AG10803 (cell line): Measurements from ENCODE around the gene PDSS1.
"Not testable (repeated sequence)": the region's sequence is repeated elsewhere in the genome, so short reads cannot be mapped to it uniquely, and the experiment has no call there.

Source experiments
- DNase-seq: peaks from one replicate; pipeline ENCODE4 v3.0.0; 2010; ENCODE audit warnings: low read depth
- H3K4me3 ChIP-seq: 2 replicates; pipeline ENCODE4 v1.5.1; 2011; ENCODE audit warnings: mild to moderate bottlenecking, low read length, control low read depth
- TF ChIP-seq, protein P1 (sequence below): conservative IDR thresholded peaks from 2 replicates; pipeline ENCODE4 v1.5.1; 2011; ENCODE audit warnings: mild to moderate bottlenecking, low read length, control low read depth, inconsistent platforms

Gene PDSS1

DNA sequence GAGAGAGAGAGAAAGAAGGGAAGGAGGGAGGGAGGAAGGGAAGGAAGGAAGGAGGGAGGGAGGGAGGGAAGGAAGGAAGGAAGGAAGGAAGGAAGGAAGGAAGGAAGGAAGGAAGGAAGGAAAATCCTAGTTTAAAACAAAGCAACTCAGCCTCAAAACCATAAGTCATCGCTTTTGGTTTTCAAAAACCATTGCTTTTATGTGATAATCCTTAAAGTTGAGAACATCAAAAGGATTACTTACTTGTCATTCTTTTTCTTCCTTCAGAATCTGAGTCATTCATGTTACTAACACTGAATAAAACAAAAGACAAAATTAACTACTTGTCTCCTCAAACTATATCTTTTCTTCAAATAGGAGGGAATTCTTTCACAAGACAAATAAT lies 21.6 kb upstream of the PDSS1 start:
- TF ChIP-seq, protein P1, sequence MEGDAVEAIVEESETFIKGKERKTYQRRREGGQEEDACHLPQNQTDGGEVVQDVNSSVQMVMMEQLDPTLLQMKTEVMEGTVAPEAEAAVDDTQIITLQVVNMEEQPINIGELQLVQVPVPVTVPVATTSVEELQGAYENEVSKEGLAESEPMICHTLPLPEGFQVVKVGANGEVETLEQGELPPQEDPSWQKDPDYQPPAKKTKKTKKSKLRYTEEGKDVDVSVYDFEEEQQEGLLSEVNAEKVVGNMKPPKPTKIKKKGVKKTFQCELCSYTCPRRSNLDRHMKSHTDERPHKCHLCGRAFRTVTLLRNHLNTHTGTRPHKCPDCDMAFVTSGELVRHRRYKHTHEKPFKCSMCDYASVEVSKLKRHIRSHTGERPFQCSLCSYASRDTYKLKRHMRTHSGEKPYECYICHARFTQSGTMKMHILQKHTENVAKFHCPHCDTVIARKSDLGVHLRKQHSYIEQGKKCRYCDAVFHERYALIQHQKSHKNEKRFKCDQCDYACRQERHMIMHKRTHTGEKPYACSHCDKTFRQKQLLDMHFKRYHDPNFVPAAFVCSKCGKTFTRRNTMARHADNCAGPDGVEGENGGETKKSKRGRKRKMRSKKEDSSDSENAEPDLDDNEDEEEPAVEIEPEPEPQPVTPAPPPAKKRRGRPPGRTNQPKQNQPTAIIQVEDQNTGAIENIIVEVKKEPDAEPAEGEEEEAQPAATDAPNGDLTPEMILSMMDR: no peak
- no peak overlapping the region for H3K4me3 ChIP-seq
- no peak for DNase-seq

GRCh38 chr10:26679588-26679987 lies 17.9 kb upstream of the PDSS1 start:
- TF ChIP-seq, protein P1: no peak
- no peak overlapping the region for H3K4me3 ChIP-seq
- DNase-seq: no peak

GRCh38 chr10:26681076-26681475 lies 16.4 kb upstream of the PDSS1 start:
- DNase-seq: no peak
- no peak overlapping the region for H3K4me3 ChIP-seq
- TF ChIP-seq, protein P1: no peak

DNA sequence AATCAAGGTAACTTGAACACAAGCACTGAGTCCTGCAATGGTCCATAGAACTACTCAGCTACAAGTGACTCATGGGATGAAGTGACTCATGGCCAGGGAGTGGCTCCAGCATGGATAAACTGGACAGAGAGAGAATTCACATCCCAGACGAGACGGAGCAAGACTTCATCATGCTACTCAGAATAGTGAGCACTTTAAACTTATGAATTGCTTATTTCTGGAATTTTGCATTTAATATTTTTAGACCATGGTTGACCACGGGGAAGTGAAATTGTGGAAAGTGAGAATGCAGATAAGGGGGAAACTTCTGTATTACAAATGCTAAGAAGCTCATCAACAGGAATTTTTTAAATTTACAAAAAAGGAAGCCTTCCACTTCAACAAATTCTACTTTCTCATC lies 15.5 kb upstream of the PDSS1 start:
- not testable (repeated sequence) for H3K4me3 ChIP-seq
- DNase-seq: peak; percentile 40

GRCh38 chr10:26682931-26683330 lies 14.6 kb upstream of the PDSS1 start:
- TF ChIP-seq, protein P1: no peak
- DNase-seq: no peak

DNA sequence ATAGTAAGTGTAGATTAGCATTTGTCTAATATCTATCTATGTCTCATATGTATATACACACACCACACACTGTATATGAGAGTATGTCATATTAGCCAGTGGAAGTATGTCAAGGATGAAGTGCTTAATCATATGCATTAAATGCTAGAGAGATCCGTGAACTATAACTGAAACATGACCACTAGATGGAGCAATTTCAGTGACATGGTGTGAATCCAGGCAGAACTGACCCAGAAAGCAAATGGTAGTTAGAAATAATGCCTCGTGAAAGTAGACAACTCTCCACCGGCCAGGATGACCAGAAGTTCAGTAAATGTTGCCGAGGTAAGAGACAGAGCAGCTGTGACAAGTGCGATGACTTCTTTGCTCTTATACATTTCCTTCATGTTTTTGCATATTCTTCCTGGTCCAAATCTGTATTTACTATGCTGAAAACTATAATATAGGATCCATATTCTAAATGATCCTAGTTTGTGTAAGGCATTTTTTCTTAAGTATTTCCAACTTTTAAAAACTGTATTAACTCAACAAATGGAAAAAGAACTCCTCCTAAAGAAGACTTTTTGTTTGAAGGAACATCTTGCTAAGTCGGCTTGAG lies 12.7 kb upstream of the PDSS1 start:
- TF ChIP-seq, protein P1: peak; percentile 59
- not testable (repeated sequence) for H3K4me3 ChIP-seq
- peak; percentile 38 for DNase-seq

More at GRCh38 chr10:26682931-26683330, 14.6 kb upstream of the PDSS1 start:
- no peak overlapping the region for H3K4me3 ChIP-seq

DNA sequence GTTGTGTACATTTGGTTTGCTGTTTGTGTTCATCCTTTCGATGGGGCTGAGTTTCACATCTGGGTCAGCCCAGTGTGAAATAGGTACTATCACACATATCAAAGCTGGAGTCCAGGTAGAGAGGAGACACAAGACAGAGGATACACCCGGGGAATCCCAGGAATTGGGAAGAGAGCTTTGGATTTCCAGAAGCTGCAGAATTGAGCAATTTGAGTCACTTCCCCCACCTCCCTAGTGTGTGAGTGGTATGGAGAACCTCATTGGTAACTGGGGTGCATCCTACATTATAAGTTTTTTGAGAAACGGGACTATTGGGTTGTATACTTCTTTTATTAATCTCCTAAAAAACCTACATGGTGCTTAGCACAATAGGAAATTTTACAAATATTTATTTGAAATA lies 12.1 kb upstream of the PDSS1 start:
- TF ChIP-seq, protein P1: no peak
- no peak for DNase-seq
- H3K4me3 ChIP-seq: no peak overlapping the region

GRCh38 chr10:26689399-26689798 lies 8.1 kb upstream of the PDSS1 start:
- TF ChIP-seq, protein P1: no peak

More at GRCh38 chr10:26689399-26689798, 8.1 kb upstream of the PDSS1 start:
- no peak for DNase-seq
- no peak overlapping the region for H3K4me3 ChIP-seq
